ENCODE results near the gene NANOG.
"Not testable (repeated sequence)": the region's sequence is repeated elsewhere in the genome, so short reads cannot be mapped to it uniquely, and the experiment has no call there.

Gene NANOG

GRCh38 chr12:7806319-7806718 is 17.1 kb downstream of the NANOG start:
- not testable (repeated sequence) for DNase-seq

GRCh38 chr12:7806863-7807487 is 17.8 kb downstream of the NANOG start:
- peak; percentile 63 for DNase-seq

GRCh38 chr12:7825754-7826153 is 36.6 kb downstream of the NANOG start:
- not testable (repeated sequence) for DNase-seq

- not testable (repeated sequence) for DNase-seq
Observed at GRCh38 chr12:7829737-7830136, 40.5 kb downstream of the NANOG start.

GRCh38 chr12:7832059-7832696 is 43.0 kb downstream of the NANOG start:
- peak; percentile 31 for DNase-seq

- DNase-seq, result not testable (repeated sequence)
Observed at GRCh38 chr12:7833201-7833600, 44.0 kb downstream of the NANOG start.

GRCh38 chr12:7833831-7834230 is 44.6 kb downstream of the NANOG start:
- DNase-seq, result no peak

GRCh38 chr12:7834701-7835100 is 45.5 kb downstream of the NANOG start:
- no peak for DNase-seq

- DNase-seq, result no peak
Observed at GRCh38 chr12:7835116-7835515, 45.9 kb downstream of the NANOG start.

- no peak for DNase-seq
Observed at GRCh38 chr12:7835766-7836165, 46.6 kb downstream of the NANOG start.

- DNase-seq, result no peak
Observed at GRCh38 chr12:7837366-7837765, 48.2 kb downstream of the NANOG start.

GRCh38 chr12:7839226-7839625 is 50.0 kb downstream of the NANOG start:
- DNase-seq, result not testable (repeated sequence)

GRCh38 chr12:7839848-7840247 is 50.6 kb downstream of the NANOG start:
- not testable (repeated sequence) for DNase-seq

GRCh38 chr12:7842444-7842843 is 53.2 kb downstream of the NANOG start:
- DNase-seq, result not testable (repeated sequence)

GRCh38 chr12:7843149-7843548 is 53.9 kb downstream of the NANOG start:
- not testable (repeated sequence) for DNase-seq

- not testable (repeated sequence) for DNase-seq
Observed at GRCh38 chr12:7843583-7843982, 54.4 kb downstream of the NANOG start.

GRCh38 chr12:7844116-7844515 is 54.9 kb downstream of the NANOG start:
- DNase-seq, result no peak

GRCh38 chr12:7847226-7848097 is 58.3 kb downstream of the NANOG start:
- DNase-seq, result not testable (repeated sequence)

GRCh38 chr12:7848098-7848422 is 58.9 kb downstream of the NANOG start:
- not testable (repeated sequence) for DNase-seq
